Peyer's patch (tissue), 4 donors: Measurements from ENCODE around the gene DTX3L. TPM values are rescaled to one million over a fixed set of nuclear protein-coding genes. Genes with fewer than 3 reads are reported as not detected.

Experiments used
- DNase-seq, 3 donors: peaks; one replicate each; pipeline ENCODE4 v3.0.0-alpha.2; 2017 to 2019
- H3K27ac ChIP-seq, 4 donors: fragments of 200-600 bp; sonication (generic); one replicate each; pipeline ENCODE4 v1.5.1; 2016 to 2019
- H3K27me3 ChIP-seq, 2 donors: fragments of 200-600 bp; sonication (generic); one replicate each; pipeline ENCODE4 v1.5.1; 2019
- H3K36me3 ChIP-seq, 3 donors: fragments of 200-600 bp; sonication (generic); one replicate each; pipeline ENCODE4 v1.5.1; 2016 to 2019
- H3K4me1 ChIP-seq, 4 donors: fragments of 200-600 bp; sonication (generic); one replicate each; pipeline ENCODE4 v1.5.1; 2016 to 2019
- H3K4me3 ChIP-seq, 4 donors: fragments of 200-600 bp; sonication (generic); 1 replicate in 3 of 4; 2 replicates in 1 of 4; pipeline ENCODE4 v1.5.1; 2016 to 2019; ENCODE audit warnings: mild to moderate bottlenecking in 1 of 4
- H3K9me3 ChIP-seq, 4 donors: fragments of 200-600 bp; sonication (generic); one replicate each; pipeline ENCODE4 v1.5.1; 2016 to 2019; ENCODE audit warnings: mild to moderate bottlenecking in 1 of 4
- POLR2A ChIP-seq, 2 donors: fragments of 450-650 bp; IDR thresholded peaks; one replicate each; pipeline ENCODE4 v1.5.1; 2017; ENCODE audit warnings: antibody characterized with exemption in 2 of 2, mild to moderate bottlenecking in 2 of 2, moderate library complexity in 2 of 2
- total RNA-seq, 4 donors: library from RNA; depleted of rRNA; stranded (reverse); fragments of >200 nt; gene quantifications; one replicate each; pipeline ENCODE4 v1.1.0, GENCODE V29; 2016
- TF ChIP-seq, protein P1 (sequence below), 6 experiments: fragments of 450-650 bp in 4 of 6; fragments of 200-600 bp in 2 of 6; sonication (generic) in 1 of 6; IDR thresholded peaks; one replicate each; pipeline ENCODE4 v1.5.1; 2017 to 2019; ENCODE audit warnings: antibody characterized with exemption in 6 of 6, mild to moderate bottlenecking in 3 of 6, moderate library complexity in 1 of 6

Gene DTX3L
- total RNA-seq, 4 donors from 2014 or later: 31.2 to 47.3 (median 33.7) TPM

DNA sequence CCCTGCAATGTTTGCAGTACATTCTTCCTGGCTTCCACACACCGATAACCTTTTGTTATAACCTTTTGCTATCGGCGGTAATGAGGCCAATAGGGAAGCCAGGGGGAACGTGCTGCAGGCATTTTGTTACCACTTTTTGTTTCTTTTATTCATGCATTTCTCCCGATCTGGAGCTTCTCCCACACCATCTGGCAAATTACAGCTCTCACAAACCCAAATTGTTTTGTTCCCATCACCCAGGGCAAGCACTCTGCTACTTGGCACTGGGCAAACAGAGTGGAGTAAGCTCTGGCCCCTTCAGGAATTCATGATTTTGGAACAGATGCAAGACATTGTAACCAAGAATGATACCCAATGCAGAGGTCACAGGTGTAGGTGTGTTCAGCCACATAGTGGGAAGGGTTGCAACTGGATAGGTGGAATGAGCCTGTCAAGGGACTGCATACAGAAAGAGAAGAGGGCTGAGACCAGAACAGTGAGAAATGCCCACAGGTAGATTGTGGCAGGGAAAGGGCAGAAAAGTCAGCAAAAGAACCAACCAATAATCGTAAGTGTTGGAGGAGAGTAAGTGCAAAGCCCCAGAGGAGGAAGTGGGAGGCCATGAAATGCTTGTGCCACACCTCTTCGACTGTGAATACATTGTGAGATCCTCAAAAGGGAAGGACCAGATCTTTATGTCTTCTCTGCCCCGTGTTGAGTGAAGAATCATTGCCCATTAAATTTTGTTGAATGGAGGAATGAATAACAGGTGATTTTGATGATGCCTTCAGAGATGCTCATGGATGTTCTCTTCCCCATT is 59.1 kb downstream of the DTX3L start:
- no peak for DNase-seq
- H3K4me1 ChIP-seq: no peaks in the 10 kb centered on the region
- H3K4me3 ChIP-seq: no peak overlapping the region
- H3K9me3 ChIP-seq: no peaks in the 10 kb centered on the region
- TF ChIP-seq POLR2A (IDR thresholded peaks at IDR 0.05): no peak
- TF ChIP-seq, protein P1, sequence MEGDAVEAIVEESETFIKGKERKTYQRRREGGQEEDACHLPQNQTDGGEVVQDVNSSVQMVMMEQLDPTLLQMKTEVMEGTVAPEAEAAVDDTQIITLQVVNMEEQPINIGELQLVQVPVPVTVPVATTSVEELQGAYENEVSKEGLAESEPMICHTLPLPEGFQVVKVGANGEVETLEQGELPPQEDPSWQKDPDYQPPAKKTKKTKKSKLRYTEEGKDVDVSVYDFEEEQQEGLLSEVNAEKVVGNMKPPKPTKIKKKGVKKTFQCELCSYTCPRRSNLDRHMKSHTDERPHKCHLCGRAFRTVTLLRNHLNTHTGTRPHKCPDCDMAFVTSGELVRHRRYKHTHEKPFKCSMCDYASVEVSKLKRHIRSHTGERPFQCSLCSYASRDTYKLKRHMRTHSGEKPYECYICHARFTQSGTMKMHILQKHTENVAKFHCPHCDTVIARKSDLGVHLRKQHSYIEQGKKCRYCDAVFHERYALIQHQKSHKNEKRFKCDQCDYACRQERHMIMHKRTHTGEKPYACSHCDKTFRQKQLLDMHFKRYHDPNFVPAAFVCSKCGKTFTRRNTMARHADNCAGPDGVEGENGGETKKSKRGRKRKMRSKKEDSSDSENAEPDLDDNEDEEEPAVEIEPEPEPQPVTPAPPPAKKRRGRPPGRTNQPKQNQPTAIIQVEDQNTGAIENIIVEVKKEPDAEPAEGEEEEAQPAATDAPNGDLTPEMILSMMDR (IDR thresholded peaks at IDR 0.05): no peak
- H3K27ac ChIP-seq: no peak overlapping the region
- H3K27me3 ChIP-seq: no peaks in the 10 kb centered on the region
- no peaks in the 10 kb centered on the region for H3K36me3 ChIP-seq

Other genes with a start within 250 kb of the DTX3L start
- not detected for gene CSTA, start 239.1 kb upstream of the DTX3L start, total RNA-seq
- 10 to 100 TPM in 3 of 4 donors, 1 to 10 TPM in 1; 9.9 to 32.8 (median 23.3) TPM for gene MIX23, start 181.1 kb upstream of the DTX3L start, total RNA-seq
- 10 to 100 TPM in 3 of 4 donors, 1 to 10 TPM in 1; 9.9 to 24.2 (median 17.8) TPM for gene FAM162A, start 180.2 kb upstream of the DTX3L start, total RNA-seq
- 1 to 10 TPM; 2.7 to 8.3 (median 4.1) TPM for gene WDR5B, start 148.3 kb upstream of the DTX3L start, total RNA-seq
- 10 to 100 TPM; 27.1 to 62.7 (median 43.9) TPM for gene KPNA1, start 49.4 kb upstream of the DTX3L start, total RNA-seq
- 10 to 100 TPM; 26.4 to 38.8 (median 31.2) TPM for gene PARP9, start within 50 bp of the DTX3L start, total RNA-seq
- gene PARP15, start 13.3 kb downstream of the DTX3L start, total RNA-seq: 100 to 1,000 TPM in 1 of 4 donors, 1 to 10 TPM in 3; 3.1 to 109 (median 6.5) TPM
- 100 to 1,000 TPM in 2 of 4 donors, 10 to 100 TPM in 2; 73.0 to 242 (median 92.5) TPM for gene PARP14, start 116.5 kb downstream of the DTX3L start, total RNA-seq
- gene HSPBAP1, start 229.5 kb downstream of the DTX3L start, total RNA-seq: 10 to 100 TPM in 3 of 4 donors, 1 to 10 TPM in 1; 10.0 to 28.1 (median 12.9) TPM
- gene SLC49A4, start 230.7 kb downstream of the DTX3L start, total RNA-seq: 10 to 100 TPM in 3 of 4 donors, 1 to 10 TPM in 1; 3.3 to 29.4 (median 13.0) TPM